HUES64 (cell line): ENCODE results near the gene ABR.
"Not testable (repeated sequence)": the region's sequence is repeated elsewhere in the genome, so short reads cannot be mapped to it uniquely, and the experiment has no call there.

ENCODE experiments used
- H3K27ac ChIP-seq: 2 replicates; pipeline ENCODE4 v1.7.0; 2013; ENCODE audit warnings: low read depth, low read length, inconsistent platforms
- H3K27me3 ChIP-seq: 2 replicates; pipeline ENCODE4 v1.6.1; 2013; ENCODE audit warnings: mild to moderate bottlenecking, low read length; ENCODE audit not compliant: insufficient read depth
- H3K36me3 ChIP-seq: 2 replicates; pipeline ENCODE4 v1.6.1; 2013; ENCODE audit warnings: mild to moderate bottlenecking, low read length; ENCODE audit not compliant: insufficient read depth
- H3K4me1 ChIP-seq: 2 replicates; pipeline ENCODE4 v1.6.1; 2013; ENCODE audit warnings: mild to moderate bottlenecking, low read length, moderate library complexity; ENCODE audit not compliant: insufficient read depth
- H3K4me3 ChIP-seq: 2 replicates; pipeline ENCODE4 v1.5.1; 2013; ENCODE audit warnings: mild to moderate bottlenecking, low read length, moderate library complexity
- H3K9ac ChIP-seq: 2 replicates; pipeline ENCODE4 v1.6.1; 2013; ENCODE audit warnings: mild to moderate bottlenecking, low read depth, low read length
- H3K9me3 ChIP-seq: 2 replicates; pipeline ENCODE4 v1.6.1; 2013; ENCODE audit warnings: low read depth, low read length; ENCODE audit not compliant: insufficient read depth
- WGBS: fragments of 150-250, 120-280 bp; methylation state at CpG from one replicate; pipeline ENCODE4 v1.1.7; 2013; ENCODE audit warnings: missing lambda C conversion rate; 5-methylcytosine and 5-hydroxymethylcytosine counted together

The ABR gene

GRCh38 chr17:1049446-1050225 lies 130.1 kb downstream of the ABR start:
- WGBS, result 94% methylated on average over 28 of the region's 28 CpGs
- peaks cover 9% of the 10 kb centered on the region; the same call in 1 of the 2 replicates for H3K36me3 ChIP-seq
- H3K27ac ChIP-seq, result no peak overlapping the region
- no peaks in the 10 kb centered on the region for H3K9me3 ChIP-seq
- H3K27me3 ChIP-seq, result no peaks in the 10 kb centered on the region
- no peak overlapping the region for H3K9ac ChIP-seq
- no peak overlapping the region for H3K4me3 ChIP-seq
- no peaks in the 10 kb centered on the region for H3K4me1 ChIP-seq

- H3K4me3 ChIP-seq, H3K4me1 ChIP-seq, H3K27me3 ChIP-seq, H3K9me3 ChIP-seq, H3K36me3 ChIP-seq, H3K9ac ChIP-seq, H3K27ac ChIP-seq: not testable (repeated sequence)
- 96% methylated on average over 49 of the region's 49 CpGs for WGBS
These were observed 131.2 kb downstream of the ABR start for GRCh38 chr17:1048516-1049115.

DNA sequence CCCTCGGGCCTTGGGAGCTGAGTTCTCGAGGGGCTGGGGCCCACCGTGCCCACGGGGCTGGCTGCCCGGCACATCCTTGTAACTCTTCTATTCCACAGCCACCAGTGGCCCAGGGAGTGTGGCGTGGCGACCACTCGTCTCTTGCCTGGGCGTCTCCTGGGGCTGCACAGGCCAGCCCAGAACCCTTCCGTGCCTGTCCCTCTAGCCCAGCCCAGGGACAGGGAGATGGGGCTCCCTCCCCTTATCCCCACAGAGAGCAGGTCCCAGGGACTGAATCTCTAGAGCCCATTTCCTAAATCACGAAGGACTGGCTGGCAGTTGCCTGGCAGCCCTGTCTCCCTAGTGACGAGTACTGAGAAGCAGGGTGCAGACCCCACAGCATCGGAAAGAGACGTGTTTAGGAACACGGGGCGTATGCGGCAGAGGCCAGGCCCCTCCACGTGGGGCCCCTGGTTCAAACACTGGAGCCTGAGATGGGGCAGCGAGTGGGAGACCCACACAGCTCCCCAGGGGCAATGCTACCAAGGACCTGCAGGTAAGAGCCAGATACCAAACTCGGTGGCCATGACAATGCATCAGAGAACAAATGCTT lies 131.8 kb downstream of the ABR start:
- Histone ChIP-seq H3K9me3 (no peaks in the 10 kb centered on the region), H3K36me3 (no peaks in the 10 kb centered on the region), H3K27me3 (no peaks in the 10 kb centered on the region), H3K27ac (no peak overlapping the region), H3K4me1 (0 out of 2 replicates have a peak, but pooled peaks cover 3% of the 10 kb centered on the region), H3K4me3 (no peak overlapping the region), H3K9ac (no peak overlapping the region)
- WGBS, result 90% methylated on average over 20 of the region's 20 CpGs

DNA sequence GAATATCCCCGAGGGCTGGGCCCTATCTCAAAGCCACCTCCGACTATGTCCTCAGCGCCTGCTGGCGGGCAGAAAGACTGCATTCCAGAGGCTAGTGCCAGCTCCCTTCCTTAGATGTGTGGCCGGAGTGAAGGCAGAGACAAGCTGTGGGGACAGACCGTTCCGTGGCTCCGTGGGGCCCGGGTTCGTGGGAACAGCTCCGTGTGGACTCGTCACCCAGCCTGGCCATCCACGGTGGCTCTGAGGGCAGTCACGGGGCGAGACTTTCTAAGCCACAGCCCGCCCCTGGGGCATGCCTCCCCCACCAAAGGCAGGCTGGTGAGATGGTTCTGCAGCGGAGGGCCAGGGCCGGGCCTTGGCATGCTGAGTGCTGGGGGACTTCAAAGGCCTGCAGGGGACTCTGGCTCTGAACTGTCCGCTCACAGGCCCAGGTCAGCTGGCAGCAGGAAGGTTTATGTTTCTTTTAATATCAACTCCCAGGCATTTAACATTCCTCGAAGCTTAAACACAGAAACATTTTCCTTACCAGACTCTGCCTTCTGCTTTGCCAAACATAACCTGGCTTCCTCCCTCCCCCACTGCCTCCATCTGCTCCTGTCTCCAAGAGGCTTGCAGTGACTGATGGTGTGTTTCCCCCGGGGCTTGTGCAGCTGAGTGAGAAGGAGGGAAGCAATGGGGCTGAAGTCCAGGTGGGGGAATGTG lies 132.5 kb downstream of the ABR start:
- H3K4me3 ChIP-seq, result no peak overlapping the region
- H3K4me1 ChIP-seq, result 0 out of 2 replicates have a peak, but pooled peaks cover 3% of the 10 kb centered on the region
- H3K36me3 ChIP-seq, result peaks cover 4% of the 10 kb centered on the region; the same call in 1 of the 2 replicates
- no peak overlapping the region for H3K27ac ChIP-seq
- 89% methylated on average over 21 of the region's 21 CpGs for WGBS
- no peaks in the 10 kb centered on the region for H3K9me3 ChIP-seq
- no peaks in the 10 kb centered on the region for H3K27me3 ChIP-seq
- H3K9ac ChIP-seq, result no peak overlapping the region

- Histone ChIP-seq H3K27ac (no peak overlapping the region), H3K27me3 (no peaks in the 10 kb centered on the region), H3K4me3 (no peak overlapping the region), H3K9me3 (no peaks in the 10 kb centered on the region), H3K4me1 (0 out of 2 replicates have a peak, but pooled peaks cover 3% of the 10 kb centered on the region), H3K9ac (no peak overlapping the region), H3K36me3 (peaks cover 4% of the 10 kb centered on the region; the same call in 1 of the 2 replicates)
- 83% methylated on average over 9 of the region's 9 CpGs for WGBS
These were observed 134.3 kb downstream of the ABR start for GRCh38 chr17:1045456-1045855.

DNA sequence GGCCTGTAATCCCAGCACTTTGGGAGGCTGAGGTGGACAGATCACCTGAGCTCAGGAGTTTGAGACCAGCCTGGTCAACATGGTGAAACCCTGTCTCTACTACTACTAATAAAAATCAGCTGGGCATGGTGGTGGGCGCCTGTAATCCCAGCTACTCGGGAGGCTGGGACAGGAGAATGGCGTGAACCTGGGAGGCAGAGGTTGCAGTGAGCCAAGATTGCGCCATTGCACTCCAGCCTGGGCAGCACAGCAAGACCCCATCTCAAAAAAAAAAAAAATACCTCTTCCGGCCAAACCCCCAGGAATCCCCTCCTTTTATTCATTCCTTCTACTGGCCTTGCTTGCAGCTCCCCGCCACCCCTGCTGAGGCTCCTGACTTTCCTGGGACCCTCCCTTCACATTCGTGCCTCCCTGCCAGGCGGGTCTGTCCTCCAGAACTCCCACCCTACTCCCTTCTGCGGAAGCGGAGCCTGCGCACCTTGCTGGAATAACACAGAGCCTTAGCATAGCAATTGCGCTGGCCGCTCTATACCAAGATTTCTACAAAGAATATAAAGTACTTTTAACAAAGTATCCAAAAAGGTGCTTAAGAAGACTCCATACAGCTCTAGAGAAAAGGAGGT lies 135.3 kb downstream of the ABR start:
- not testable (repeated sequence) for H3K9ac ChIP-seq, H3K9me3 ChIP-seq, H3K4me1 ChIP-seq, H3K27me3 ChIP-seq, H3K27ac ChIP-seq, H3K4me3 ChIP-seq, H3K36me3 ChIP-seq
- 92% methylated on average over 13 of the region's 13 CpGs for WGBS

- H3K27ac ChIP-seq, result no peak overlapping the region; the same call in 1 of the 2 replicates
- H3K9ac ChIP-seq, result no peak overlapping the region
- peaks cover 4% of the 10 kb centered on the region; the same call in 1 of the 2 replicates for H3K36me3 ChIP-seq
- no peaks in the 10 kb centered on the region for H3K9me3 ChIP-seq
- 31% methylated on average over 21 of the region's 21 CpGs for WGBS
- no peak overlapping the region for H3K4me3 ChIP-seq
- H3K27me3 ChIP-seq, result no peaks in the 10 kb centered on the region
- 0 out of 2 replicates have a peak, but pooled peaks cover 5% of the 10 kb centered on the region for H3K4me1 ChIP-seq
These were observed 136.1 kb downstream of the ABR start for GRCh38 chr17:1043601-1044251.

DNA sequence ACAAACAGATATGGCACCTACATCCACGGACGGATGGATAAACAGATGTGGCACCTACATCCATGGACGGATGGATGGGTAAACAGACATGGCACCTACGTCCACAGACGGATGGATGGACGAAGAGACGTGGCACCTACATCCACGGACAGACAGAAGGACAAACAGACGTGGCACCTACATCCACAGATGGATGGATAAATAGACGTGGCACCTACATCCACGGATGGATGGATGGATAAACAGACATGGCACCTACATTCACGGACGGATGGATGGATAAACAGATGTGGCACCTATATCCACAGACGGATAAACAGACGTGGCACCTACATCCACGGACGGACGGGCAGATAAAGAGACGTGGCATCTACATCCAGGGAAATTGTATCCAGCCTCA lies 137.3 kb downstream of the ABR start:
- H3K4me3 ChIP-seq, result no peak overlapping the region
- H3K9me3 ChIP-seq, result no peaks in the 10 kb centered on the region
- 0 out of 2 replicates have a peak, but pooled peaks cover 5% of the 10 kb centered on the region for H3K4me1 ChIP-seq
- H3K27me3 ChIP-seq, result no peaks in the 10 kb centered on the region
- peaks cover 4% of the 10 kb centered on the region; the same call in 1 of the 2 replicates for H3K36me3 ChIP-seq
- H3K27ac ChIP-seq, result no peak overlapping the region
- no peak overlapping the region for H3K9ac ChIP-seq
- 95% methylated on average over 19 of the region's 19 CpGs for WGBS

DNA sequence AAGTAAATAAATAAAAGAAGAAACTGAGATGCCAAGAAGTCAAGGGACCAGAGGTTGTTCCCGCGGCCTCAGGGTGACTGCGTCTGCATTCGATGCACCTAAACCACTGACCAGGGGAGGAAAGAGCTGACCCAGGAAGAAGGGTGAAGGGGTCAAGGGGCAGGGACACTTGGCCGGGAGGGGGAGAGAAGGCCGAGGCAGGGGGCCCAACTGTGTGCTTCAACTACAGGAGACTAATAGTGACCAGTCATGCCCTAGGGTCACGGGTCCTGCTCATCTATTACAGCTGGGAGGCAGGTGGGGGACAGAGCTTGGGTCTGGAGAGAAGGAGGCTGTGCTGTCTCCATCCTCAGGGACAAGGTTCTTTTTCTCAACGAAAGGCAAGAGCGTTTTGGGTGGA lies 138.0 kb downstream of the ABR start:
- H3K36me3 ChIP-seq, result peaks cover 4% of the 10 kb centered on the region; the same call in 1 of the 2 replicates
- H3K4me3 ChIP-seq, result no peak overlapping the region
- H3K27me3 ChIP-seq, result no peaks in the 10 kb centered on the region
- no peak overlapping the region for H3K27ac ChIP-seq
- H3K9me3 ChIP-seq, result no peaks in the 10 kb centered on the region
- WGBS, result 93% methylated on average over 9 of the region's 9 CpGs
- H3K4me1 ChIP-seq, result 0 out of 2 replicates have a peak, but pooled peaks cover 5% of the 10 kb centered on the region
- H3K9ac ChIP-seq, result no peak overlapping the region

- Histone ChIP-seq H3K9ac (no peak overlapping the region), H3K36me3 (peaks cover 4% of the 10 kb centered on the region; the same call in 1 of the 2 replicates), H3K9me3 (no peaks in the 10 kb centered on the region), H3K27me3 (no peaks in the 10 kb centered on the region), H3K4me1 (0 out of 2 replicates have a peak, but pooled peaks cover 5% of the 10 kb centered on the region), H3K27ac (peak overlapping the region; percentile 30; the same call in 1 of the 2 replicates), H3K4me3 (no peak overlapping the region)
- 94% methylated on average over 13 of the region's 13 CpGs for WGBS
These were observed 139.6 kb downstream of the ABR start for GRCh38 chr17:1040216-1040600.
